Pons (tissue), 1 donor: ENCODE data around the gene HOXD10.

Experiments
- DNase-seq: peaks from one replicate; pipeline ENCODE4 v3.0.0-alpha.2; 2016; ENCODE audit warnings: low spot score

Gene HOXD10

DNA sequence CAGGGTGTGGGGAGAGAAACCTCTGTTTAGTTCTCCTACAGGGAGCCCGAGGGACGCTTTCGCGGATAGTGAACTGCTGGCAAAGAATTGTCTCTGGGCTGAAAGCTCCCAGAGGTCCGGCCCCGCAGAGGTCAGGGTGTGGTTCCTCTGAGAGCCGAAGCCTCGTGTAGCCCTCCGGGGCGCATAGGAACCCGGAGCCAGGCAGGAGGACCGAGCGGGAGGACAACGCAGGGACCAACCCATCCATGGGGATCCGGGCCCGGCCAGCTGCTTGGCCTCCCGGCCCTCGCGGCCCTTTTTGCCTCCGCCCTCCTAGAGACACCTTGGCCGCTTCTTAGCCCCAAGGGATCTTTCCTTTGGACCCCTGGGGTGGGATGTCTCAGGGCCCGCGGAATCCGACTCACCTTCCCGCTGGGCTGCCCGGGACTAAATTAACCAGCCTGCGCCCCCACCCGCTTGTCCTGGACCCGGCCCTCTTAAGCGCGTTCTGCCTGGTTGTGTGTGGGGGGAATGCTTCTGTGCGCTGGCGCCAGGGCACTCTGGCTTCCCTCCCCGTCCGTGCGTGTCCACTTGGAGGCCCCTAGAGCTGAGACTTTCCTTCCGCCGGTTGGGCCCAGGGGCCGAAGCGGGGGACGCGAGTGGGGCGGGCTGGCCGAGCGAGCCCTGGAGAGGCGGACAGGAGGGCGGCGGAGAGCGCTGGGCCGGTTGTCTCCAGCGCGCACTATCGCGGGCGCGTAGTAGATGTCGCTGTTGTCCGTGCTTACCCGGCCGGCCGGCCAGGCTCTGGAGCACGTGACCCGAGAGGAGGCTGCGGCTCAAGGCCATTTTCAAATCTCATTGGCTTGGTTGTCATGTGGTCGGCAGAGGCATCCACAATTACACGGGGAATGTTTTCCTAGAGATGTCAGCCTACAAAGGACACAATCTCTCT, at the start of gene HOXD10:
TSS of gene HOXD10 (plus strand) at position 896 of the 931 bp plus-strand sequence. CDS start 56 bp downstream, outside the sequence.
- no peak for DNase-seq

DNA sequence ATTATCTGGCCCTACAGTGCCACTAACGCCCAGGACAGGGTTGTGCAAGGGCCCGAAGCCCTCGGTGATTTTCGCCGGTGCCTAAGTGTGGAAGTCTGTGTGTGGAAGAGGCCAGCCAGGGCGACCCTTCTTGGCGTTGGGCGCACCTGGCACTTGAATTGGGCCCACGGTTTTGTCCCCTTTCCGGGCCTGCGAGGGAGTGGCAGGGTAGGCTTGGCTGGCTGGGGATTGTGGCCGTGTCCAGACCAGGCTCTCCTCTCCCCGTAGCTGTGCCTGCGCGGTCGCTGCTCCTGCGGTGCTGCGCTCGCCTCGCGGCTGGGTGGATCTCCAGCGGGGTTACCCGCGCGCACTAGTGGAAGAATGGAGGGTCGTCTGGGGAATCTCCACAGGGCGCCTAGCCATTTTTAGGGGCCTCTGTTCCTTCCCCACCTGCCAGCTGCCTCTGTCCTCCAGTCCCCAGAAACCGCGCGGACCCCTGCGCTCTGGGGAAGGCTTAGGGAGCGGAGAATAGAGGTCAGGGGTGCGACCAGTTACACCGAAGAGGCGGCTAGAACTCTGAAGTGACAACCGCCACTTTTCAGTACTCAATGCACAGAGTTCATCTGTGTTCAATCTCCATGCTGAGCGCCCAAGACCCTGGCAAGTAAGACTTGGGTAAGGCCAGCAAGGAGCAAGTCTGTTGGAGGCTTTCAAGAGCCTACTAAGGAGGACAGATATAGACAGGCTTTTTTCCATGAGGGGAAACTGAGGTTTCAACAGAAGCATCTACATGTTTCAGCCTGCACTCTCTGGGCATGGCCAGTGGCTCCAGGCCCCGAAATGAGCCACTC, 48.8 kb upstream of the HOXD10 start:
- no peak for DNase-seq

DNA sequence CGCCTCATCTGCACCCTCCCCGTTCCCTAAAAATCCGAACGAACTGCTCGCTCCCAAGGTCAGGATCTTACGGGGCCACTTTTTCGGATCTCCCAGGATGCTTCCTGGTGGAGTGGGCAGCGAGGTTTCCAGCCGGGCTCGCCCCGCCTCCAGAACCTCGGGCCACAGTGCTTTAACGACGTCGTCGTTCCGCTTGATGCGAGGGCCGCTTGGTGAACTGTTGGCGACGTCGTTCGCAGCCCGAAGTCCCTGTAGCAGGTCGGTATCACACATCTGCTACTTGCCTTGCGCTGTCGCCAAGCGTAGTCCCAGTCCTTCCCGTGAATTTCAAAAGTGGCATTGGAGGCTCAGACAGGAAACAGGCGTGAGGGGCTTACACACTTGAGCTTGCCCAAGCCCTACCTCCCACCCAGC, 48.2 kb upstream of the HOXD10 start:
- DNase-seq: no peak

DNA sequence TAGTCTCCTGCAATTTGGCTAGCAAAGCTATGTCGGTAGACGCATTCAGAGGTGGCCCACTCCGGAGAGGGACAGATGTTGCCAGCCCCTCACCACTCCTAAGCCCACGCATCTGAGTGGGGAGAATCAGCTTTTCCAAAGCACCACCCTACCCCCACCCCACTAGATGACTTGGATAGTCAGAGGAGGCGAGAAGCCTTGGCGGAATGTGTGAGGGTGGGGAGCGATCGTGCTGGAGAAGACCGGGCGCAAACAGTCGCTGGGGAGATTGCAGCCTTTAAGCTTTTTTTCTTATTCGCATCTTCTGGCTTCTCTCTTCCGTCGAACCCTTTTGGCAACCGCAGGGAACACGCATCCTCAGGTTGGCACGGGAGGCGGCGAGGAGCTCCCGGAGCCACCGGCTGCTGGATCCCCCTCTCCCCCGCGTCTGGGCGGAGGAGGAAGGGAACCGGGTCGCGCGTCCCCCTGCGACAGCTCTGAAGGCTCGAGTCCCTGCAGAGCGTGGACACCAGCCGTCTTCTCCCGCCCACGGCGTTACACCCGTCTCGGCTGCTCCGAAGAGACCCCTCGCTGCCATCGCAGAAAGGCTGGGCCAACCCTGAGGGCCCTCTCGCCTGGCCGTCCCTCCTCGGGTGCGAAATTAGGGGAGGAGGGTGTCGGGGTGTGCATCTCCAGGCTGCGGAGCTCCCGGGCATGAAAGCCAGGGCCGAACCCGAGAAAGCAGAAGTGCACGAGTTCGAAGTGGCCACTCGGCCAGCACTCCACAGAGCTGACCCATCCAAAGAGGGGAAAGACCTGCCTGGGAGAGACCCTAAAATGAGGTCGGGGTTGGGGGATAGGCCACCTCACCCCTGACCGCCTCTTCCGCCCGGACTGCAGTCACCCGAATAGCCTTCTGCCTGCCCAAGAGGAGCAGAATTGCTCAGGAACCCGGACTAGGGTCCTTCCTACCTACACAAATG, 45.0 kb upstream of the HOXD10 start:
- DNase-seq: no peak

DNA sequence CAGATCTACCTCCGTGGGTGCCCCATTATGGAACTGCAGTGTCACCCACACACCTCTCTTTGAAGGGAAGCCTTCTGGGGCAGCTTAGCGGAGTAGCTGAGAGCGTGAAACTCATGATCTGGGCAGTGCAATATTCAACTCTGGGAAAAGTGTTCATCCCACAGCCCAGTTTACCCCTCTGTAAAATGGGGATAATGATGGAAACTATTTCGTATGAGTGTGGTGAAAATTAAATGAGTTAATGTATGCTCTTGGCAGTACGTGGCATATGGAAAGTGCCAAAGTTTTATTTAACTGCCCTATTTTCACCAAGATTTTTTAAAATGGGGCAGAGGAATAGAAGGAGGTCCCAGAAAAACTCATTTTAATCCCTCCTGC, 44.3 kb upstream of the HOXD10 start:
- no peak for DNase-seq

DNA sequence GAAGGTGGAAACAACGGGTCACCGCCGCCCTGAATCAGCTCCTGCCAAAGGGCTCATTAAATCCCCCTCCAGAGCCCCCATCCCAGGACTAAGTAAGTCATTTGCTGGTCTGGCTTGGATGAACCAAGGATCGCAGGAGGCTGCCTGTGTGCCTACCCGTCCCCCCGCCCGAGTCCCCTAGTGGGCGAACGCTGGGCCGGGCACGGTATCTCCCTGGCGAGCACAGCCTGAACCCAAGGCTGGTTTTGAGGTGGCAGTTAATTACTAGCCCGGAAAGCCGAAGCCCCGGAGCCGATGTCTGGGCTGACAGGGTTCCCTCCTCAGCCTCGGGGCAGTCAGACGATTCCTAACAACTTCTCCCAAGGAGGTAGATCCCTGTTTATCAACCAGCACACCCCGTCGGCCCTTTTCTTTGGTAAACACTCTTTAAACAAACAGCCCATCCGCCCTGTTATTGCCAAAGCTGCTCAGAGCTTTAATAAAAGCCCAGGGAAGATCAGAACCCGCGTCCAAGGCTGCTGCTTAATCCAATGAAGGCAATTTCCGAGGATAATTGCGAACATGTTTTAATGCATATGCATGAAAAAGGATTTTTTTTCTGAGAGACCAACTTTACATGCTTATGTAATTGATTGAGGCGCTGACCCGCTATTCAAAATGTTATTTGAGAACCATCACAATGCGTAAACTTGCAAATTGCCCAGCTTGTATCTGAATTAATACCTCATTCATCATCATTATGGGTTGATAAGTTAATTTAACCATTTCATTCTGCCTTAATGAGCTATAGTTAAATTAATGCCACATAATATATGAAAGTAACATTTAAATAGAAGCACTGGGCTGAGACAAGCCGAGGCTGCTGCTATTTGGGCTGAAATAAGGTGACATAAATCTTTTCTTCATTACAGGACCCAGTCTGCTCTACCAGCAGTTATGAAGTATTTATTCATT, 43.4 kb upstream of the HOXD10 start:
- no peak for DNase-seq

DNA sequence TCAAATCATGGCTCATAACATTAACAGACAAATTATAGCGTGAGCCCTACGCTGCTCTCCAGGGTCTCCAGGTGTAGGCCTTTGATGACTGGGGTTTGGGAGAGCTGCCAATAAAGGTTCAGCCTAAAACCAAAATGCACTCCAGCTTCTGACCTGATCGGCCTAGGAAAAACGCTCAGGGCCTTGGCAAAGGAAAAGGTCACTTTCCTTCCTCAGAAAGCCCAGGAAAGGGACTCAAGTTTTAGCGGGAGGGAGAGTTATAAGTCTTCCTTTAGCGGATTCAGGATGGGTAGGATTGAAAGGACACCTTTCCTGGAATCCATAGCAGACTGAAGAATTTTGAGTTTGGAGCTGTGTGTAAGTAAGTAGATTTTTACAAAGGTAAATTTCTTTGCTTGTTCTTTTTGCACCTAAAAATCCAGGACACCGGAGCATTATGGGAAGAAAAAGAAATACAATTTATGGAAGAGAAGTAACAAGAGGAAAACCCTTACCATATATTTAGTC, 41.6 kb upstream of the HOXD10 start:
- DNase-seq: no peak

DNA sequence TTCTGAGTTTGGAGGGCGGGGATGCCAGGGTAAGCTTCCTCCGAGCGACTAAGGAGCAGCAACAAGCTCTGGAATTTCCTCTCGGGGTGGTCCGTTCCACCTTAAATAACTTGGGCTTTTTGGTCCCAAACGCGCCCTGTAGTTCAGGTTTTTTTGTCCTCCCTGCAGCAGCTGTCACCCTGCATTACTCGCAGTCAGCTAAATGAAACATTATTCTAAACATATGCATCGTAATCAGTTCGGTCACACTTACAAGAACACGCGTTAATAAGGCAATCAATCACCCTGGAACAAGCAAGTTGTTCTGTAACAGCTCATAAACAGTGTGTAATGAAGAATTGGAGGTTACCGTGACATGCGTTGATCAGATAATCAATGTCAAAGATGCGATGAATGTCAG, 41.1 kb upstream of the HOXD10 start:
- DNase-seq: no peak

DNA sequence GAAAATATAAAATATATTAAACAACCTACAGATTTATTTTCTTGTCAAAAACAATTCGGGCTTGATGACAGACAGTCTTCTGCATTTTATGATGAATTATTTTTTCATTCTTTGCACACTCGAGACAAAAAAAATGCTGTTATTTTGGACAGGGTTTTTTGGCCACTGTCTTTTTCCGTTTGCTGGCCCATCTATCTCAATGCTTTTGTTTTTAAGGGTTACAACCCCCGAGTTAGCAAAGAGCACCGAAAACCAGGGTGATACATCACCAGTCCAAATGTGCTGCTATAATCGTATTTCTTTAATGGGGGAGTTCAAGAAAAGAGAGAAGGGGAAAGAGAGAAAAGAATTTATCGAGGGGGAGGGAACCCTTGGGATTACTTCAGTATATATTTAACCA, 40.5 kb upstream of the HOXD10 start:
- DNase-seq: no peak

DNA sequence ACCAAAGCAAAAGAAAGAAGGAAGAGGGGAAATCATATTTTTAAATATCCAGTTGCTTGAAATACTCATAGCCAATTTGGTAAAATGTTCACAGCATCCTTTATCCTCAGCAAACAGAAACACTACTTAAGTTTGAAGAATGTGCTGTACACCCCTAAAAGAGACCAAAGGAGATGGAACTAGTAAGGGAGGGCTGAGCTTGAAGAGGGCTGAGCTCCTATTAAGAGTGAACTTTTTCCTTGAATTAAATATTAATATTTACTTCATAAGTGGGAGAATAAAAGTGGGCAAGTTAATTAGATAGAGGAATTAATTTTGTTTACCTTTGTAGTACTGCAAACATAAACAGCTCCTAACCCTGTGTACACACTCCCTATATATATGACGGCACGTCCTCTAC, 39.8 kb upstream of the HOXD10 start:
- no peak for DNase-seq

DNA sequence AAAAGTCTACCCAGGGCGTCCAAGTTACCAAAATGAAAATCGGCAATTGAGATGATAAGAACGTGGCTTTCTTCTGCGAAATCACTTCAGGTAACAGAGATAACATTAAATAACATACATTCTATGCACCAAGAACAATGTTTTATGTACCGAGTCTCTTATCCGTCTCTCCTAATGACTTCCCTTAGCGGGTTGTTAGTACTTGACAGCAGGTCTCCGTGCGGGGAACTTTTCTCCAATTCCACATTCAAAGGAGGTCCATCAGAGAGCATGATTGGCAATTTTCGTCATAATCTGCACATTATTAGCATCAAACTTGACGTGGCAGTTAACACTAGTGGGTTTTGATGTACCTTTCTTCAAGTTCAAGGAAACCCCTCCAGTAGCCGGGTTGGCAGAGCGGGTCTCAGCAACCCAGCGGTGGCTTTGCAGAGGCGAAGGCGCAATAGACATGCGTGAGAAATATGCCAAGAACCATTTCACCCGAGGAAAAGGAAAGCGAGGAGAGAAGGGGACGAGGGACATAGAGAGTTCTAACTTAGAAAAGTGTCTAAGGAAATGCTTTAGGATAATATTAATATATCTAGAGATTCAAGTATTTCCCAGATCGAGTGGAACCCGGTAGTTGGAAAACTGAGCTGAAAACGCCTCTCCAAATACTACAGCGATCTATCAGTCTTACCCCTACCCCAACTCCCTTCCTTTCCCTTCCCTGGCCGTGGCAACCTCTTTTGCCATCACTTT, 37.9 kb upstream of the HOXD10 start:
- no peak for DNase-seq

DNA sequence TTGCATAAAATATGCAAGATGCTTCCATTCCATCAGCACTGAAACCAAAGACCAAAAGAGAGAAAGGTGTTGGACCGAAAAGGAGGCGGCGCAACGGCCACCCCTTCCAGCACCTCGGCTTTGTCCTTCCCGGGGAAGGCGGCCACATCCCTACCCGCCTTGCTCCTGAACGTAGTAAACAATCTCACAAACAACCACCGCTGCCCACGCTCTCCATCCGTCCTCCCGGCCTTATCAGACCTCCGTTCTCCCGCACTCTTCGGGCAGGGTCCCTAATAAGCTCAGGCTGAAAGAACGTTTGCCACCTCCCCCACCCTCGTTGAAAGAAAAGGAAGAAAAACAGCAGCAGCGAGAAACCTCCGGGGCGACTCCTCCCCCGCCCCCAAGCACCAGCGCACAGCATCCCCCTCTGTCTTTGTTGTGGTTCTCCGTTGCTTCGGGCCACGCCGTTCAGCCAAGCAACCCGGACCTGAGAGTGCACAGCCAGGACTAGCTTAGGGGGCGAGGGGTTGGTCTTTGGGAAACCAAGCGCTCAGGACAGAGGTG, 37.2 kb upstream of the HOXD10 start:
- no peak for DNase-seq

DNA sequence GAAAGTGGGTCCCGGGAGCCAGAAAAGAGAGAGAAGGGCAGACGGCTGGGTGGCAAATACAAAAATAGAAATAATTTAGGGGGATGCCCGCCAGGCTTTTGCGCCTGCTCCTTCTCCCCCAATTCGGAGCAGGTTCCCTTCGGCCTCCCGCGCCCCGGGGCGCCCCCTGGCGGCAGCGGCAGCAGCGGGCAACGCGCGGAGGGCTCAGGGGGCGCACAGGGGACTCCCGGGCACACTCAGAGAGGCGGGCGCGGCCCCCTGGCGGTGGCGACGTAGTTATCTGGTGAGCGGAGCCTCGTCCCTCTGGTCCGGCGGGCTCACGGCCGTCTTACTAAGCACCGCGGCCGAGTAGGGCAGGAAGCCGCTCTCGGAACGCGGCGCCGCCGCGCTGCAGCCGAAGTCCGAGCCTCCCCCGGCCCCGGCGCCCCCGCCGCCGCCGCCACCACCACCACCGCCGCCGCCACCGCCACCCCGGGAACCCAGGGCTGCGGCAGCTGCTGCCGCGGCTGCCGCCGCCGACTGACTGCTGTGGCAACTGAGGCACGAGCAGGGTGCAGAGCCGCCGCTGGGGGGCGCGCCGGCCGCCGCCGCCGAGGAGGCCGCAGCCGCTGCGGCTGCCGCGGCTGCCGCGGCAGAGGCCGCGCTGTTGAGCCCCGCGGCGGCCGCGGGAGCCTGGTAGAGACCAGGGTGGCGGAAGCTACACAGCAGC, 36.6 kb upstream of the HOXD10 start:
- no peak for DNase-seq

DNA sequence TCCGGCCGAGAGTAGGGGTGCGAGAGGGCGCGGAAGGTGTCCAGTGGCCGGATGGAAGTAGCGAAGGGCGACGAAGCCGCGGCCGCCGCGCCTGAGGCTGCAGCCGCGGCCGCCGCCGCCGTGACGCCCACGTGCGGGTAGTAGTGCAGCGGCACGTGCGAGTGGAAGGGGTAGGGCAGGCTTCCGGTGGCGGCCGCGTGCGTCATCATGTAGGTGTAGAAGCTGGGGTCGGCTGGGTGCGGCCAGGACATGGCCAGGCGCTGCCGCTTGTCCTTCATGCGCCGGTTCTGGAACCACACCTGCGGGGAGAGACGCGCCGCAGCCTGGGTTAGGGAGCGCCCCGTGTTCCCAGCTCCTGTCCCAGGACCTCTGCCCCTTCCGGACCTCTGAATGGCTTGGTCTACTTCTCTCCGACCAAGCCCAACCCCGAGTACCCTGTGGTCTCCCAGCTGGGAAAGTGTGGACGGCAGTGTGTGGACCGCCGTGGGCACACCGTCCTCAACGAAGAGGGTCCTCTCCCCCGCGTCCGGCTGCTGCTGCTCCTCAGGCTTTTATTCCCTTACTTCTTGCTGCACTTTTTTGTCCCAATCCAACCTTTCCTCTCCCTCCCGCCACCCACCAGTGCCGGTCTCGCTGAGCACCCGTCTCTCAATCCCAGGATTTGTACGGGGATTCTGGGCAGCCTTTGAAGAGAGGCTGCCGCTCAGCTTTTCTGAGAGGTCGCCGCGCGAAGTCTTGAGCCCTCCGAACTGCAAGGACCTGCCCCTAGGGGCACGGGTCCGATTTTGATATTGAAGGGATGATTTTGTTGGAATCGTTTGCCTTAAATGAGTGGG, 35.8 kb upstream of the HOXD10 start:
- no peak for DNase-seq

DNA sequence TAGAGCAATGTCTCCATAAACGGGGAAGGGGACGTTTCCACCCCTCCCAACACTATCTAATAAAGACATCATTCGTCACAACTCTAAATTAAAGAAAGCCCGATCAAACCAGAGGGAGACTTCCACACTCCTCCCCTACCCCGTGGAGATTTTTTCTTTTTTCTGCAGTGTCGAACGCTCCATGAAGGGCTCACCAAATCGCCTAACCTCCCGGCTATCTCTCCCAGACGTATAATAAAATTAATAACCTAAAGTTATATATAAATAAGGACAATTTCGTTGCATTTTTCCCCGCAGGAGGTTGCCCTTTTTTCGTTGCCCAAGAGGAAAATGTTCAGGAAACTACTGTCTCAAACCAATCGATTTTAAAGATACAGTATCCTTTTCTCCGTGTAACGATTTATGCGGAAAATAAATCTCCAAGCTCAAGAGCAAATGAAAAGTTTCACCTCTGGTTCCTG, 35.2 kb upstream of the HOXD10 start:
- no peak for DNase-seq

DNA sequence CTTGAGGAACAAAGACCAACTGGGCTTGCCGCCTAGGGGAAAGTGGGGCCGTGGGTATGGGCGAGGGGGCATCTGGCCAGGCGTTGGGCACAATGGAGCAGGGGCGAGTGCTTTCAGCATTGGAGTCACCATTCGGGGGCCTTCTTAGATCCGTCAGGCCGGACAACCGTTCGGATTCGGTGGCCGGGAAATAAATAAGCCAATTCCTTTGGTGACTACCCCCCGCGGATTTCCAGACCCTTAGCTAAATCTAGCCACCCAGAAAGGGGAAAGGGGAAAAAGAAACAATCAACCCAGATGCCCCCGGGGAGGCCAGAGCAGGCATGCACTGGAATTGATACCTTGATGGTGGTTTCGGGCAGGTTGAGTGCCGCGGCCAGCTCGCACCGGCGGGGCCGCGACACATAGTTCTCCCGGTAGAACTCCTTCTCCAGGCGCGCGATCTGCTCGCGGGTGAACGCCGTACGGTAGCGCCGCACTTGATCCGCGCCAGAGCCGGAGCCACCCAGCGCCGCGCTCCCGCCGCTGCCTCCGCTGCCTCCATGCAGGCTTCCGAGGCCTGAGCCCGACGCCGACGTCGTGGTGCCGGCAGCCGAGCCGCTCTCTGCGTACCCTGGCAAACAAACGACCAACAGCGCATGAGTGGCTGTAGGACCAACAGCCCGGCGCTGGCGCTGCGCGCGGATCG, 34.6 kb upstream of the HOXD10 start:
- DNase-seq: no peak

DNA sequence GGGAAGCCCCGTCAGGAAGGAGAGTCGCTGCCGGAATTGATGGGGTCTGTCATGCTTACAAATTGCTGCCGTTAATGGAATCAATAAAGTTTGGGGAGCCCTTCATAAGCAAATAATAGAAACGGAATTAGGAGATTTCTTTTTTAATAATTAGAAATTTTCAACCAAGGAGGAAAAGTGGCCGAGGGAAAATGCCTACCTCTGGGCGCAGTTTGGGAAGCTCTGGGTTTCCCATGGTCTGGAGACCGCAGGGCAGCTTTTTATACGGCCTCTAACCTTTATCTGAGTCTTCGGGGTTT, 34.1 kb upstream of the HOXD10 start:
- no peak for DNase-seq
